Measurements from ENCODE around the gene PRM1. TPM values are rescaled to one million over a fixed set of nuclear protein-coding genes. Genes with fewer than 3 reads are reported as not detected.

PRM1 gene
- total and polyA plus RNA-seq, 2 experiments from 2014 or later = not detected

DNA sequence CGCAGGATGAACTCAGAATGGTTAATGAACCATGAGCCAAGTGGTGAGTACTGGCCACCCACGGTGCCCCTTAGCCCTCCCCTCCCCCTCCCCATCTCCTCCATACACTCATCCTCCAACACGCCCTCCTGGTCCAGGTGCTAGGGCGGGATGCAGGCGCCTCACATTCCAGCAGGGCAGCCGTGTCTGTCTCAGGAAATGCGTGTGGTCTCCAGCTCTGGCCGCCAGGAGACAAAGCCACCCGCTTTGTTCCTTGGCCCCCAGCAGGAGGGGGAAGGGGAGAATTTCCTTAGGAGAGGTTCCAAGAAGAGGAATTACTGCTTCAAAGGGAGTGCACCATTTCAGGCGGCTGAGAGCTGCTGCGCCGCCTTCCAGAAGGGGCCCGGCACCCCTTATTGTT lies 34.4 kb upstream of the PRM1 start:
- 28% methylated on average over 12 of the region's 13 CpGs for WGBS (ENCODE audit: low lambda C conversion rate, missing lambda C conversion rate)
- Histone ChIP-seq H2AFZ (no peak overlapping the region), H3K4me2 (no peak overlapping the region)

DNA sequence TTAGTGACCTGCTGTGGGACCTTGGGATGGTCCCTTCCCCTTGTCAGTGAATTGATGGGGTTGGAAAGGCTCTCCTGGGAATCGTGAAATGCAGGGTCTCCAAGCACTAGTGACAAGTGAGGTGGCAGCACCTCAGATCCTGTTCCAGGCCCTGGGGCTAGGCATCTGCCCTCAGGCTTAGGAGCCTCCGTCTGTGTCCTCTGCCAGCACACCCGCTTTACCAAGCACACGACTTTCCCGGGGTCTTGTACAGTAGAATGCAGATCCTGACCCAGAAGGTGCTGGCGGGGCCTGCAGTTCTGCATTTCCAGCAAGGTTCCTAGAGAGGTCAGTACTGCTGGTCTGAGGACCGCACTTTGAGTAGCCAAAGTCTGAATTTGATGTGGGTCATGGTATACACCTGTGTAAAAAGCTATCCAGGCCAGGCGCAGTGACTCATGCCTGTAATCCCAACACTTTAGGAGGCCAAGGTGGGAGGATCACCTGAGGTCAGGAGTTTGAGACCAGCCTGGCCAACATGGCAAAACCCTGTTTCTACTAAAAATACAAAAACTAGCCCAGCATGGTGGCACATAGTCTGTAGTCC lies 33.3 kb upstream of the PRM1 start:
- no peaks in the 10 kb centered on the region for H4K20me1 ChIP-seq (ENCODE audit: insufficient read depth, poor library complexity, severe bottlenecking)
- no peak overlapping the region for H2AFZ ChIP-seq
- no peaks in the 10 kb centered on the region for H3K79me2 ChIP-seq
- TF ChIP-seq EZH2phosphoT487 (IDR thresholded peaks at IDR 0.05; ENCODE audit: low read depth, severe bottlenecking, unreplicated experiment) (no peak), EZH2 (IDR thresholded peaks at IDR 0.05; ENCODE audit: borderline replicate concordance) (no peak)
- TF ChIP-seq, protein P1, sequence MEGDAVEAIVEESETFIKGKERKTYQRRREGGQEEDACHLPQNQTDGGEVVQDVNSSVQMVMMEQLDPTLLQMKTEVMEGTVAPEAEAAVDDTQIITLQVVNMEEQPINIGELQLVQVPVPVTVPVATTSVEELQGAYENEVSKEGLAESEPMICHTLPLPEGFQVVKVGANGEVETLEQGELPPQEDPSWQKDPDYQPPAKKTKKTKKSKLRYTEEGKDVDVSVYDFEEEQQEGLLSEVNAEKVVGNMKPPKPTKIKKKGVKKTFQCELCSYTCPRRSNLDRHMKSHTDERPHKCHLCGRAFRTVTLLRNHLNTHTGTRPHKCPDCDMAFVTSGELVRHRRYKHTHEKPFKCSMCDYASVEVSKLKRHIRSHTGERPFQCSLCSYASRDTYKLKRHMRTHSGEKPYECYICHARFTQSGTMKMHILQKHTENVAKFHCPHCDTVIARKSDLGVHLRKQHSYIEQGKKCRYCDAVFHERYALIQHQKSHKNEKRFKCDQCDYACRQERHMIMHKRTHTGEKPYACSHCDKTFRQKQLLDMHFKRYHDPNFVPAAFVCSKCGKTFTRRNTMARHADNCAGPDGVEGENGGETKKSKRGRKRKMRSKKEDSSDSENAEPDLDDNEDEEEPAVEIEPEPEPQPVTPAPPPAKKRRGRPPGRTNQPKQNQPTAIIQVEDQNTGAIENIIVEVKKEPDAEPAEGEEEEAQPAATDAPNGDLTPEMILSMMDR (IDR thresholded peaks at IDR 0.05; ENCODE audit: poor library complexity) = no peak
- H3K27ac ChIP-seq = peak overlapping the region; percentile 59
- H3K27me3 ChIP-seq = no peaks in the 10 kb centered on the region
- H3K4me1 ChIP-seq (ENCODE audit: insufficient read depth) = peaks cover 18% of the 10 kb centered on the region
- no peaks in the 10 kb centered on the region for H3K9me3 ChIP-seq (ENCODE audit: low read depth)
- H3K9me2 ChIP-seq (replicated peaks; ENCODE audit: insufficient read depth) = no peaks in the 10 kb centered on the region
- no peak for DNase-seq (ENCODE audit: low spot score)
- no peaks in the 10 kb centered on the region for H3K36me3 ChIP-seq (replicated peaks; ENCODE audit: insufficient read depth, low read depth)
- H3K4me2 ChIP-seq = no peak overlapping the region
- no peak overlapping the region for H3K4me3 ChIP-seq
- WGBS (ENCODE audit: low lambda C conversion rate, missing lambda C conversion rate) = 90% methylated on average over 8 of the region's 8 CpGs

More for the DNA sequence above, 34.4 kb upstream of the PRM1 start:
- Histone ChIP-seq H3K4me1 (ENCODE audit: insufficient read depth) (peaks cover 17% of the 10 kb centered on the region), H3K9me3 (ENCODE audit: low read depth) (no peaks in the 10 kb centered on the region), H3K9me2 (replicated peaks; ENCODE audit: insufficient read depth) (no peaks in the 10 kb centered on the region), H3K27me3 (no peaks in the 10 kb centered on the region), H3K4me3 (no peak overlapping the region), H3K27ac (peak overlapping the region; percentile 74), H3K79me2 (no peaks in the 10 kb centered on the region), H4K20me1 (ENCODE audit: insufficient read depth, poor library complexity, severe bottlenecking) (no peaks in the 10 kb centered on the region), H3K36me3 (replicated peaks; ENCODE audit: insufficient read depth, low read depth) (no peaks in the 10 kb centered on the region)
- peak; percentile 69 for DNase-seq (ENCODE audit: low spot score)
- TF ChIP-seq, protein P1 (IDR thresholded peaks at IDR 0.05; ENCODE audit: poor library complexity) = no peak
- TF ChIP-seq EZH2 (IDR thresholded peaks at IDR 0.05; ENCODE audit: borderline replicate concordance) (no peak), EZH2phosphoT487 (IDR thresholded peaks at IDR 0.05; ENCODE audit: low read depth, severe bottlenecking, unreplicated experiment) (no peak)

DNA sequence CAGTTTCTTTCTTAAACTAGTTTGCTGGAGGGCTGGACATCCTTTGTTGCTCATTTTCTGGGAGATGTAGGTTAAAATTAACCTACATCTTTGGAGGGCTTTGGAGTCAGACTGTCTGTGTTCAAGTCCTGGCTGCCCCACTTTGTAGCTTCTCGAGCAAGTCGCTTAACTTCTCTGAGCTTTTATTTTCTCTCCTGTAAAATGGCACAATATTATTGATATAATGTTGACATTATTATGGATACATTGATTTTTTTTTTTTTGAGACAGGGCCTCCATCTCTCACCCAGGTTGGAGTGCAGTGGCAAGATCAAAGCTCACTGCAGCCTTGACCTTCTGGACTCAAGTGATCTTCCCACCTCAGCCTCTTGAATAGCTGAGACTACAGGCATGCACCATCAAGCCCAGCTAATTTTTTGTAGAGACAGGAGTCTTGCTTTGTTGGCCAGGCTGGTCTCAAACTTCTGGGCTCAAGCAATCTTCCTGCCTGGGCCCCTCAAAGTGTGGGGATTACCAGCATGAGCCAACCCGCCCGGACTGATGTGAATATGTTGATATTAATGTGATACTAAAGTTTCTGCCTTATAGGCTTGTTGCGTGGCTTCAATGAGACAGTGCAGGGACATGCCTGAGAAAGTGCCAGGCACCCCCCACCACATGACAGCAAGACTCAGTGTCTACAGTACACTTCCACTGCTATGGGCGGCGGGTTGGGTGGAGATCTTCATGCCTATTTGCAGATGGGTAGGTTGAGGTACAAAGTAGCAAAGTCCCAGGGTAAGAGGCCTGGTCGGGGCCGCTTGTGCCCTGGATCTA lies 32.6 kb upstream of the PRM1 start:
- Histone ChIP-seq H3K79me2 (no peaks in the 10 kb centered on the region), H2AFZ (no peak overlapping the region), H3K4me2 (peak overlapping the region; percentile 9), H3K27me3 (no peaks in the 10 kb centered on the region), H3K36me3 (replicated peaks; ENCODE audit: insufficient read depth, low read depth) (no peaks in the 10 kb centered on the region), H3K9me2 (replicated peaks; ENCODE audit: insufficient read depth) (no peaks in the 10 kb centered on the region), H3K9me3 (ENCODE audit: low read depth) (no peaks in the 10 kb centered on the region), H3K27ac (peak overlapping the region; percentile 59), H4K20me1 (ENCODE audit: insufficient read depth, poor library complexity, severe bottlenecking) (no peaks in the 10 kb centered on the region), H3K4me3 (no peak overlapping the region), H3K4me1 (ENCODE audit: insufficient read depth) (peaks cover 24% of the 10 kb centered on the region)
- no peak for DNase-seq (ENCODE audit: low spot score)
- TF ChIP-seq EZH2phosphoT487 (IDR thresholded peaks at IDR 0.05; ENCODE audit: low read depth, severe bottlenecking, unreplicated experiment) = no peak
- TF ChIP-seq EZH2 (IDR thresholded peaks at IDR 0.05; ENCODE audit: borderline replicate concordance) = no peak
- TF ChIP-seq, protein P1 (IDR thresholded peaks at IDR 0.05; ENCODE audit: poor library complexity) = no peak
- 86% methylated on average over 9 of the region's 9 CpGs for WGBS (ENCODE audit: low lambda C conversion rate, missing lambda C conversion rate)

Data from hepatocyte (in vitro differentiated cells).